OCI-LY3 (cell line): ENCODE results near the gene CPNE4.

Source experiments
- CTCF ChIP-seq: fragments of 200-600, 300-600 bp; sonication (generic); IDR thresholded peaks from 2 replicates; pipeline ENCODE4 v1.5.1; 2014; ENCODE audit warnings: antibody characterized with exemption, low read length, low read depth
- EZH2phosphoT487 ChIP-seq: fragments of 200-600 bp; shearing (Covaris generic); IDR thresholded peaks from 2 replicates; pipeline ENCODE4 v1.6.1; 2018; ENCODE audit warnings: antibody characterized with exemption, mixed run types, low read depth

- TF ChIP-seq CTCF (no peak), EZH2phosphoT487 (no peak)
These were observed 321.2 kb downstream of the CPNE4 start for GRCh38 chr3:131713416-131714123.
